ENCODE measurements around the gene GH1. TPM values are rescaled to one million over a fixed set of nuclear protein-coding genes. Genes with fewer than 3 reads are reported as not detected.
"Not testable (repeated sequence)": the region's sequence is repeated elsewhere in the genome, so short reads cannot be mapped to it uniquely, and the experiment has no call there.

The GH1 gene
- total RNA-seq, 1 donor from 2014 or later = not detected

DNA sequence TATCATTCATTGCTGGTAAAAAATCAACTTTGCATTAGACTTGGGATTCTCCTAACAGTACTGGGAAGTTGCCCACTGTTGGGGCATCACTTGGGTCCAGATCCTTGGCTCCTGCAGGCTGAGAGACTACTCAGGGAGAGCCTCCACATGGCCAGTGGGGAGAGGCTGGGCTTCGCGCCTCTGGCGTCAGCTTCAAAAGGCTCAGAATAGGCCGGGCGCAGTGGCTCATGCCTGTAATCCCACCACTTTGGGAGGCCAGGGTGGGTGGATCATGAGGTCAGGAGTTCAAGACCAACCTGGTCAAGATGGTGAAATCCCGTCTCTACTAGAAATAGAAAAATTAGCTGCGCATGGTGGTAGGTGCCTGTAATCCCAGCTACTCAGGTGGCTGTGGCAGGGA is 4.2 kb downstream of the GH1 start:
- Mint-ChIP-seq H3K27me3 (ENCODE audit: unreplicated experiment) (peaks cover 2% of the 10 kb centered on the region), H3K4me3 (ENCODE audit: unreplicated experiment) (no peak overlapping the region), H3K9me3 (ENCODE audit: unreplicated experiment) (peaks cover 2% of the 10 kb centered on the region), H3K36me3 (ENCODE audit: unreplicated experiment) (no peaks in the 10 kb centered on the region), H3K27ac (ENCODE audit: unreplicated experiment) (no peak overlapping the region), H3K4me1 (ENCODE audit: low read depth, unreplicated experiment) (peaks cover 4% of the 10 kb centered on the region)
- no peak for DNase-seq
- no peak for TF ChIP-seq CTCF (IDR thresholded peaks at IDR 0.05; ENCODE audit: partially characterized antibody, unreplicated experiment)

GRCh38 chr17:63911657-63912100 is 7.0 kb downstream of the GH1 start:
- Mint-ChIP-seq H3K36me3 (ENCODE audit: unreplicated experiment) (no peaks in the 10 kb centered on the region), H3K4me1 (ENCODE audit: low read depth, unreplicated experiment) (peaks cover 15% of the 10 kb centered on the region), H3K9me3 (ENCODE audit: unreplicated experiment) (peaks cover 8% of the 10 kb centered on the region), H3K27me3 (ENCODE audit: unreplicated experiment) (peaks cover 4% of the 10 kb centered on the region), H3K4me3 (ENCODE audit: unreplicated experiment) (no peak overlapping the region), H3K27ac (ENCODE audit: unreplicated experiment) (no peak overlapping the region)
- DNase-seq = peak; percentile 66
- TF ChIP-seq CTCF (IDR thresholded peaks at IDR 0.05; ENCODE audit: partially characterized antibody, unreplicated experiment) = peak; percentile 90

DNA sequence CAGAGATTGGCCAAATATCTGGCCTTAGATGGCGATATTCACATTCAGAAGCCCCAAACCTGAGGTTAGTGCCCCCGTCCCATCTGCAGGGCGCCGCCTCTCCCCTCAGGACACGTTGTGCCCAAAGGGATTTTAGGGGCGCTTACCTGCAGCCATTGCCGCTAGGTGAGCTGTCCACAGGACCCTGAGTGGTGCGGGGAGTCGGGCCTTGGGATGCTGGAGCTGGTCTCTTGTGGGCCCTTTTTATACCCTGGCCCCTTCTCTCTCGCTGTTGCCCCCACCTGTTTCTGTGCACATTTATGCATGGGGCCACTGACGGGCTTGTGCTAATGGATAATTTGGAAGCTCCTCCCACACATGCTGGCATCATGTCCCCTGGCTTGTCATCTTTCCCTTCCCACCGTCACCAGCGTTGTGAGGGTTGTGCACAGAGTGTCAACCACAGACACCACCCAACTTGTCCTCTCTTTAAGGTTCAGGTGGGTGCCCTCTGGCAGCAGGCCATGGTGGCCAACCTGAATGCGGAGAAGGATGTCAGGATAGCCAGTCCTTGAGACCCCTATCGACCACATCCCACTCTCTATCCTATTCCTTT is 7.5 kb downstream of the GH1 start, which contains the start of gene CSHL1:
TSS of gene CSHL1 (minus strand) at position 218 of the 595 bp plus-strand sequence. CDS start at position 156, 62 bp downstream.
- H3K27me3 Mint-ChIP-seq (ENCODE audit: unreplicated experiment) = peaks cover 4% of the 10 kb centered on the region

GRCh38 chr17:63910096-63910495 is 8.5 kb downstream of the GH1 start:
- H3K9me3 Mint-ChIP-seq (ENCODE audit: unreplicated experiment) = peaks cover 8% of the 10 kb centered on the region
- H3K4me3 Mint-ChIP-seq (ENCODE audit: unreplicated experiment) = no peak overlapping the region
- no peak for DNase-seq
- H3K27me3 Mint-ChIP-seq (ENCODE audit: unreplicated experiment) = peaks cover 4% of the 10 kb centered on the region
- H3K4me1 Mint-ChIP-seq (ENCODE audit: low read depth, unreplicated experiment) = peaks cover 15% of the 10 kb centered on the region
- no peak overlapping the region for H3K27ac Mint-ChIP-seq (ENCODE audit: unreplicated experiment)
- H3K36me3 Mint-ChIP-seq (ENCODE audit: unreplicated experiment) = no peaks in the 10 kb centered on the region
- TF ChIP-seq CTCF (IDR thresholded peaks at IDR 0.05; ENCODE audit: partially characterized antibody, unreplicated experiment) = no peak

More for the DNA sequence above, 7.5 kb downstream of the GH1 start, which contains the start of gene CSHL1:
- no peaks in the 10 kb centered on the region for H3K36me3 Mint-ChIP-seq (ENCODE audit: unreplicated experiment)
- peaks cover 8% of the 10 kb centered on the region for H3K9me3 Mint-ChIP-seq (ENCODE audit: unreplicated experiment)
- no peak within 1 kb of the TSS for H3K27ac Mint-ChIP-seq (ENCODE audit: unreplicated experiment)
- TF ChIP-seq CTCF (IDR thresholded peaks at IDR 0.05; ENCODE audit: partially characterized antibody, unreplicated experiment) = no peak
- H3K4me3 Mint-ChIP-seq (ENCODE audit: unreplicated experiment) = no peak within 1 kb of the TSS
- H3K4me1 Mint-ChIP-seq (ENCODE audit: low read depth, unreplicated experiment) = peaks cover 15% of the 10 kb centered on the region
- DNase-seq = no peak

DNA sequence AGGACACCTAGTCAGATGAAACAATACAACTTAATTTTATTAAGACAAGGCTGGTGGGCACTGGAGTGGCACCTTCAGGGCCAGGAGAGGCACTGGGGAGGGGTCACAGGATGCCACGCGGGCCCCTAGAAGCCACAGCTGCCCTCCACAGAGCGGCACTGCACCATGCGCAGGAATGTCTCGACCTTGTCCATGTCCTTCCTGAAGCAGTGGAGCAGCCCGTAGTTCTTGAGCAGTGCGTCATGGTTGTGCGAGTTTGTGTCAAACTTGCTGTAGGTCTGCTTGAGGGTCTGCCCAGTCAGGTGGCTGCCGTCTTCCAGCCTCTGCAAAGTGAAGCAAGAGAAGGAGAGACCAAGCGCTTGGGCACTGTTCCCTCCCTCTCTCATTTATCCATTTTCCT is 9.1 kb downstream of the GH1 start:
- H3K36me3 Mint-ChIP-seq (ENCODE audit: unreplicated experiment); H3K4me3 Mint-ChIP-seq (ENCODE audit: unreplicated experiment); H3K27ac Mint-ChIP-seq (ENCODE audit: unreplicated experiment); DNase-seq; H3K27me3 Mint-ChIP-seq (ENCODE audit: unreplicated experiment); H3K9me3 Mint-ChIP-seq (ENCODE audit: unreplicated experiment): not testable (repeated sequence)
- peaks cover 15% of the 10 kb centered on the region for H3K4me1 Mint-ChIP-seq (ENCODE audit: low read depth, unreplicated experiment)

Data from glutamatergic neuron (in vitro differentiated cells).